GM18519 (cell line): ENCODE data around the gene EPS15.

Experiments used
- ATAC-seq: cut with Tn5 transposase; IDR thresholded peaks from one replicate; pipeline ENCODE4 v1.9.1; 2021; ENCODE audit warnings: mild to moderate bottlenecking, moderate library complexity; ENCODE audit not compliant: unreplicated experiment, low FRiP score

Gene EPS15

DNA sequence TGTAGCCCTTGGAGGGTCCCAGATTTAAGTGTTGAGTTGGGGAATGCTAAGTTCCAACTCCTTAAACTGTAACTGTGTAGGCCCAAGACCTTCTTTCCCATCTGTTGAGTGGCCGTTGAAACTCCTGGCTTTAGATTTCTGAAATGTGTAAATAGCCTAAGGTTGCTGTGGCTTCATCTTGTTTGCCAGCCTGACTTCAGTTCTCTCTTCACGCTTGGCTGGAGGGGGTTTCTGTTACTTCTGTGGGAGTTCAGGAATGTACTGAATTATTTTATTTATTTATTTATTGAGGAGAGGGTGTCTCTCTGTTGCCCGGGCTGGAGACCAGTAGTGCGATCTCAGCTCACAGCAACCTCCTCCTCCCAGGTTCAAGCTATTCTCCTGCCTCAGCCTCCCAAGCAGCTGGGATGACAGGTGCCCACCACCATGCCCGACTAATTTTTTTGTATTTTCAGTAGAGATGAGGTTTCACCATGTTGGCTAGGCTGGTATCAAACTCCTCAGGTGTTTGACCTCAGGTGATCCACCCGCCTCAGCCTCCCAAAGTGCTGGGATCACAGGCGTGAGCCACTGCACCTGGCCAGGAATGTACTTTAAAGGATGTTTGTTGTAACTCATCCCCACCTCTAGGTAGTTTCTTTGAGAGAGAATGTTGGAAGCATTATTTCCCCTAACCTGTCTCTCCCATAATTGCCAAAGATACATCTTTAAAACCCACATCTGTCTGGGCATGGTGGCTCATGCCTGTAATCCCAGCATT is 194.6 kb downstream of the EPS15 start:
- no peak for ATAC-seq

DNA sequence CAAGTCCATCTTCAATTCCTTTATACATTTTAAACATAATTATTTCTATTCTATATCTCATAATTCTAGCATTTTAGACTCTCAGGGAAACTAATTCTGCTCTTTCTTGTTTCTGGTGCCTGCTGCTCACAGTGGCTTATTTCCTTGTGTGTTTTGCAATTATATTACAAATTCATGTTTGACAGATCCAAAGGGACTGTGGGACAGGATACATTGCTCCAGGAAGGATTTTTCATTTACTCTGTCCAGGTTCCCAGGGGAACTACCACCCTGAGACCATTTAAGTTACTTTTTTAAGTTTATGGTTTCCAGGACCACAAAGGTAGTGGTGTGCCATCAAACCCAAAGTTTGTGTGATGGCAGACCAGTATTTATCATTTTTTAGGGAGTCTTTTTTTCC is 195.3 kb downstream of the EPS15 start:
- ATAC-seq: no peak

GRCh38 chr1:51322417-51323101 is 196.5 kb downstream of the EPS15 start:
- no peak for ATAC-seq

- no peak for ATAC-seq
These were observed 197.2 kb downstream of the EPS15 start for GRCh38 chr1:51321924-51322280.

- ATAC-seq: no peak
These were observed 197.8 kb downstream of the EPS15 start for GRCh38 chr1:51320967-51321923.

DNA sequence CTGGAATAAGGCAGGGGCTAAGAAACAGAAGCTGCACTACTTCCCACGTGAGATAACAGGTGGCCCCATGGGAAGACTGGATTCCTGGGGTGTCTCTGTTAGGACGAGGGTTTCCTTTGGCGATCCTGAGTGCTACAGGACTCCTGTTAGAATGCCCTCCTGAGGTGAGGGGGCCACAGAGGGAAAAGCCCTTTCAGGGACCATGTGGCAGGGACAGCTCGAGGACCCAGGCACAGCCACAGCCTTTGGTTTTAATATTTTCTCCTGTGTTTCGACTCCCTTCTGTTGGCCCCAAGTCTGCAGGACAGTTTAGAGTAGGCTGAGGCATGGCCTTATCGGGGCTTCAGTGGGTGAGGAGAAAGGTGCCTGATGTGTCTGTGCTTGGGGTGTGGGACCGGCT is 201.3 kb downstream of the EPS15 start:
- no peak for ATAC-seq

DNA sequence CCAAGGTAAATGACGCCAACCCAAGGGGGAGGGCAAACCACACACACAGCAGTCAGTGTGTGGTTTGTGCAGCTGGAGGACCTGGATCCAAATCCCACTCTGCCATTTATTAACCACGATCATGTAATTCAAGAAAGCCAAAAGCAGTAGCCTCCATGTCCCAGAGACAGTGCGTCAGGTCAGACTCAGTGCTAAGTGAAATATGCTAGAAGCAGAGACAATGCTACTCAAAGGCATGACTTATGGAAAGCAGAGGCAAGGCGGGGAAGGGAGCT is 202.3 kb downstream of the EPS15 start:
- ATAC-seq: no peak

DNA sequence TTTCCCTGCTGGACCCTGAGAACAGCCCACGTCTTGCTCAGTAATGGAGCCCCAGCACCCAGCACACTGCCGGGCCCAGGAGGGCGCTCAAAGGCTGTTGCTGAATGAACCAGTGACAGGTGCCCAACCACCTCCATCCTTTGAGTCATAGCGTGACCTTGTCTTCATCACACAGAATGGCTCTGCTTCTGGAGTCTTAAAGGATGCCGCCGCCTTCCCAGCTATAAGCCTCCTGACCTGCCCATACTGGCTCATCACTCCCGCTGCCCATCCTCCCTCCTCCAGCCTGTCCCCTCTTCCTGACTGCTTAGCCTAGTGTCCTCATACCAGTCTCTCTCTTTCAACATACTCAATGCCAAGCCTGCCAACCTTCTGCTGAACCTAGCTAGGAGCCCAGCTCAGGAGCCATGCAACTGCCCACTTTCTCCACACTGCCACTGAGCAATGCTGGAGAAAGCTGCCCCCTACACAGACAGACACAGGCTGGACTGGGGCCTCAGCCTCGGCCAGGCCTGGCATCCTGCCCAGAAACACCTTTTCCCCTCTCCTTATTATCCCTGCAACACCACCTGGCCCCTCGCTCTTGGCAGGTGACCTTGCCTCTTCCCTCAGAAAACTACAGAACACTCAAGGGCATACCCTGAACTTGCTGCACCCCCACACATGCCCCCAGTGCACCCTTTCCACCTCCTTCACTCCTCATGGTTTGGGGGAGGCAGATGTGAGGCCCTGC is 202.8 kb downstream of the EPS15 start:
- no peak for ATAC-seq

DNA sequence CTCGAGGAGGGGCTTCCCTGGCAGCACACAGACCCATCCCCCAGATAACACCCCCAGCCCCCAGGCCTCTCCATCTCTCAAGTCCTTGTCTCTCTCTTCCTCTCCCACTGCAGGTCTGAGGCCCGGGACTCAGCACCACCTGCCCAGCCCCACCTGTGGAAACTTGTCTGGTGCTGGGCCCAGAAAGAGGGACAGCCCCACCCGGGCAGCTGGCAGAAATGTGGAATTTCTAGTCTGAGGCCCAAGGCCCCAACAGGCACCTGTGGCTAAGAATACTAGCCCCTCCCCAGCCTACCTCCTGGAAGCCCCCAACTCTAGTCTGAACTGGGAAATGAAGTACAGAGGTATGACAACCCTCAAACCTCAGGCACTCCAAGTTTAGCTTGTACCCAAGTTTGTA is 204.1 kb downstream of the EPS15 start:
- ATAC-seq: no peak

- no peak for ATAC-seq
These were observed 204.9 kb downstream of the EPS15 start for GRCh38 chr1:51313961-51314777.

DNA sequence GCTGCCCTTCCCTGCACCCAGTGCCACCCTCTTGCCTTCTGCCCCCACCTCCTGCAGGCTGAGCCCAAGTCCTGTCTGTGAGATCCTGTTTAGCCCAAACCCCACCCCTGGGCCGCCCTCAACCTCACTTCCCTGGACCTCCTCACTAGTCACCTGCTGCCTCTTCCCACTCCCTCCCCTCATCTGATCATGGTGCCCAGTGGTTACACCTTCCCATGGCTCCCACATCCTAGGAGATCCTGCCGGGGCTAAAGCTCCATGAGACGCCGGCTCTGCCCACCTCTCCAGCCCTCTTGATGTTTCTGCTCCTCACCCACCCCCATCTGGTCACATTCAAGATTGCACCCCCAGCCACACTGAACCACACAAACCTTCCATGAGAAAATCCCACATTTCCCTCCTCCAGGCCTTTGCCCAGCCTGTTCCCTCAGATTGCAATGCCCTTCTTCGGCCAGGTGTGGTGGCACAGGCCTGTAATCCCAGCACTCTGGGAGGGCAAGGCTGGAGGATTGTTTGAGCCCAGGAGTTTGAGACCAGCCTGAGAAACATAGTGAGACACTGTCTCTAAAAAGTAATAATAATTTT is 205.7 kb downstream of the EPS15 start:
- ATAC-seq: no peak

DNA sequence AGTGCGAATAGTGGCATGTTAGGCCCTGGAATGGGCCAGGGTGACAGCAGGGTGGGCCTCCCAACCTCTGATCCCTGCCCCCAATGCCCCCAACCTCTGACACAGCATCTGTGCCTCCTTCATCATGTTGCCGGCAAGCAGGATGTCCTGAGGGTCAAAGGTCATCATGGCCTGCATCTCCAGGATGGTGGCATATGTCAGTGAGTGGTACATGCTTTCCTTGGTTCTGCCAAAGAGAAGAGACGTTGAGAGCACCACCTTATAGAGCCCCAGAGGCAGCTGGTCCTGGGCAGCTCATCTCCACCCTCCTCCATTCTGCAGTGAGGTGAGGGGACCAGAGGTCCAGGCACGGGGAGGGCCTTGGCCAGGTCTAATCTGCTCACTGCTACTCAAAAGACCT is 206.3 kb downstream of the EPS15 start:
- no peak for ATAC-seq

- ATAC-seq: no peak
These were observed 207.2 kb downstream of the EPS15 start for GRCh38 chr1:51311826-51312225.

DNA sequence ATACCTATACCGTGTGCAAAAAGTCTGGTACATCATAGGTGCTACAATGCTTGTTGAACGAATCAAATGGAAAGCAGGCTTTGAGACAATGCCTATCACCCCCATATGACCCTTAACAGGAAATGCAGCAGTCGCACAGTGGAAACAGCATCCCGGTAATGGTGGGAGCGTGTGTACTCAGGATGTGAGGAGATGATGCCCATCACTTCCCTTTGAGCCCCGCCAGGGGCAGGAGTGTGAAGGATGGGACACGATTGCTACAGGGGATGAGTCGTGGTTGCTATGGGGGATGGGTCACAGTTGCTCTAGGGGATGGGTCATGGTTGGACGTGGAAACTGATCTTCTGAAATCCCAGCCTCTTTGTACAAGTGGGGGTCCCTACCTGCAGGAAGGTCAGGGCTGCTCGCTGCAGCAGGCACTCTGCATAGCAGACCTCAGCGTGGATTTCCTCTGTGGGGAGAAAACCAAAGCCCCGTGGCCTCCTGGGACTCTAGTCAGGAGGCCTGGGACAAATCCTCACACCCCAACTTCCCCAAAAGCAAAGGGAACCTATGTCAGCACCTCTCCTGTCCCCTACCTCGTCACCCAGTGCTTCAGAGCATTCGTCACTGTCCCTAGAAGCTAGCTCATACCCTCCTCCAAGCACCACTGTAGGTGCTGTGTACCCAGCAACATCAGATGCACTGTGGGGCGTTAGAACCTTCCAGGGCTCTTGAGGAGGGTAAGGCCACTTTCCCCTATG is 208.0 kb downstream of the EPS15 start:
- no peak for ATAC-seq

DNA sequence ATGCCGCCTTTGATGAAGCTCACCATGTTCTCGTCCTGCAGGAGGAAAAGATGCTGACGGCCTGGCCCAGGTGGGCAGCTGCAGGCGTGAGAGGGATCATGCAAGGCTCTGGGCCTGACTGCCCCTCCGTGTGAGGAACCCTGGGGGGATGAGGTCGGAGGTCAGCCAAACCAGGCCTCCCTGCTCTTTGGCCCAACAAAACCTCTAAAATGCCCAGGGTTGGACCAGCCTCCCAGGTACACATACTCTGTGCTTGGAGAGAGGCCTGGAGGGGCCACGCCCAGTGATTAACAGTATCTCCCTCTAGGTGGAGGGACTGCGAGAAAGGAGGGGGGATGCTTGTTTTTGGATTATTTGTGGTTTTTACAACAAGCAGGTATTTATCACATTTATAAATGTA is 209.8 kb downstream of the EPS15 start:
- ATAC-seq: no peak

GRCh38 chr1:51308636-51309035 is 210.4 kb downstream of the EPS15 start:
- ATAC-seq: no peak

GRCh38 chr1:51306950-51307349 is 212.1 kb downstream of the EPS15 start:
- no peak for ATAC-seq

DNA sequence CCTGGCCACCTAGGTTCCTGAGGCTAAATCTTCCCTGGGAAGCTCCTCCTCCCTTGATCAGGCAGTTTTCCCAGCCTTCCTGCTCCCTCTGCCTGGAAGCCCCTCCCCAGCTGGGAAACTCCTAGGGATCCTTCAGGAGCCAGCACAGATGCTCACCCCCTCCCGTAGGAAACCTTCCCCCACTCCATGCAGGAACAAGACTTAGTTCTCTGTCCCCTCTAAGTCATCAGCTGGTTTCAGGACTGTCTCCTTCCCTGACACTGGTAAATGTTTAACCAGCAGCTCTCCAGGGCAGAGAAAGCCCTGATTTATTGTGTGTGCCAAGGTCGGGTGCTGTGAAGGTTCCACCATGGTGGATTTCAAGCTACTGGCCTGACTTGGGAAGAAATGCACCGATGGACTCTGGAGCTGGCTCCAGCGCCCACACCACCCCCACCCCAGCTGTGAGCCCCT is 213.7 kb downstream of the EPS15 start:
- no peak for ATAC-seq

GRCh38 chr1:51304360-51304759 is 214.7 kb downstream of the EPS15 start:
- ATAC-seq: no peak
